Stomach smooth muscle (tissue), 2 donors: ENCODE measurements around the gene UNG.
A peak's percentile ranks its signal among the peaks of the same experiment; 100 is the strongest.

Source experiments
- H3K27ac ChIP-seq: one replicate; pipeline ENCODE4 v1.7.0; 2013; ENCODE audit warnings: mild to moderate bottlenecking, low read length, inconsistent platforms
- H3K27me3 ChIP-seq, 2 donors: one replicate each; pipeline ENCODE4 v1.7.0; 2013; ENCODE audit warnings: low read length in 2 of 2; ENCODE audit not compliant: insufficient read depth in 2 of 2, control insufficient read depth in 1 of 2
- H3K36me3 ChIP-seq, 2 donors: one replicate each; pipeline ENCODE4 v1.7.0; 2013; ENCODE audit warnings: low read length in 2 of 2; ENCODE audit not compliant: control insufficient read depth in 2 of 2, insufficient read depth in 2 of 2
- H3K4me1 ChIP-seq: one replicate; pipeline ENCODE4 v1.7.0; 2013; ENCODE audit warnings: low read length; ENCODE audit not compliant: control insufficient read depth, insufficient read depth
- H3K4me3 ChIP-seq, 2 donors: one replicate each; pipeline ENCODE4 v1.7.0; 2013; ENCODE audit warnings: low read length in 2 of 2
- H3K9ac ChIP-seq, 2 donors: one replicate each; pipeline ENCODE4 v1.7.0; 2013; ENCODE audit warnings: low read length in 2 of 2, mild to moderate bottlenecking in 1 of 2
- H3K9me3 ChIP-seq, 2 donors: one replicate each; pipeline ENCODE4 v1.7.0; 2013; ENCODE audit warnings: low read length in 2 of 2; ENCODE audit not compliant: control insufficient read depth in 2 of 2
- donor health status: healthy.
- donor health status: Pancreatic carcinoma.

The UNG gene

DNA sequence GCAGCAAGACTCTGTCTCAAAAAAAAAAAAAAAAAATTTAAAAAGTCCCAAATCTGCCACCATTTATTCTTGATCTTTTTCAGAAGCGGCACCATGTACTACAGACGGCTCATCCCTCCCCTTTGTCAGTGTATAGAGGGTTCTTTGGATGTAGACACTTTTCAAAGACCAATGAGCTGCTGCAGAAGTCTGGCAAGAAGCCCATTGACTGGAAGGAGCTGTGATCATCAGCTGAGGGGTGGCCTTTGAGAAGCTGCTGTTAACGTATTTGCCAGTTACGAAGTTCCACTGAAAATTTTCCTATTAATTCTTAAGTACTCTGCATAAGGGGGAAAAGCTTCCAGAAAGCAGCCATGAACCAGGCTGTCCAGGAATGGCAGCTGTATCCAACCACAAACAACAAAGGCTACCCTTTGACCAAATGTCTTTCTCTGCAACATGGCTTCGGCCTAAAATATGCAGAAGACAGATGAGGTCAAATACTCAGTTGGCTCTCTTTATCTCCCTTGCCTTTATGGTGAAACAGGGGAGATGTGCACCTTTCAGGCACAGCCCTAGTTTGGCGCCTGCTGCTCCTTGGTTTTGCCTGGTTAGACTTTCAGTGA is 12.5 kb downstream of the UNG start:
- H3K4me1 ChIP-seq, result peaks cover 38% of the 10 kb centered on the region
- H3K9ac ChIP-seq, result peak overlapping the region in 1 of 2 donors; percentile 74
- H3K27me3 ChIP-seq, result no peaks in the 10 kb centered on the region
- H3K27ac ChIP-seq, result peak overlapping the region; percentile 96
- no peak overlapping the region for H3K4me3 ChIP-seq
- H3K9me3 ChIP-seq, result no peaks in the 10 kb centered on the region
- H3K36me3 ChIP-seq, result peaks cover 25 to 31% of the 10 kb centered on the region in 2 donors

DNA sequence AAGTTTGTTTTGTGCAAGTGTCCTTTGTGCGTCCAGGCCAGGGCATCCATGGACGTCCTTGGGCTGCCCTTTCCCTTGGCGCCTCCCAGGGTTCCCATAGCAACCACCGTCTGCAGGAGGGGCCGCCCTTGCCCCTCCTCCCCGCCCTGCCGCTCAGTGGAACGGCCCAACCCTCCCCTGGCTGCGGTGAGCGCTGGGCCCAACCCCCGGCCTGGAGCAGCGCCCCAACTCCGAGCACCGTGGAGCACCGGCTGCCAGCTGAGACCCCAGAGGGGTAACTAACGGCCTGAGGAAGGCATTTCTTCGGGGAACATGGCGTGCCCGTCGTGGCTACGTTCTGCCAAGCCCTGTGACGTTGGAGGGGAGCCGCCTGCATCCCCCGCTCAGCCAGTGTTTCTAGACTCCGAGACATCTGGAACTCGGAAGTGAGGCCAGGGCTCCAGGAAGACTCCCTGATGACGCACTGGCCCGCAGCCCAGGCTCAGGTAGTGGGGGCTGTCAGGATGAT is 13.6 kb downstream of the UNG start:
- peaks cover 13 to 19% of the 10 kb centered on the region in 2 donors for H3K36me3 ChIP-seq
- H3K4me3 ChIP-seq, result peak overlapping the region; percentile 70 to 79
- H3K27me3 ChIP-seq, result no peaks in the 10 kb centered on the region
- peaks cover 50% of the 10 kb centered on the region for H3K4me1 ChIP-seq
- H3K9me3 ChIP-seq, result no peaks in the 10 kb centered on the region
- H3K9ac ChIP-seq, result peak overlapping the region; percentile 74 to 90
- peak overlapping the region; percentile 96 for H3K27ac ChIP-seq

DNA sequence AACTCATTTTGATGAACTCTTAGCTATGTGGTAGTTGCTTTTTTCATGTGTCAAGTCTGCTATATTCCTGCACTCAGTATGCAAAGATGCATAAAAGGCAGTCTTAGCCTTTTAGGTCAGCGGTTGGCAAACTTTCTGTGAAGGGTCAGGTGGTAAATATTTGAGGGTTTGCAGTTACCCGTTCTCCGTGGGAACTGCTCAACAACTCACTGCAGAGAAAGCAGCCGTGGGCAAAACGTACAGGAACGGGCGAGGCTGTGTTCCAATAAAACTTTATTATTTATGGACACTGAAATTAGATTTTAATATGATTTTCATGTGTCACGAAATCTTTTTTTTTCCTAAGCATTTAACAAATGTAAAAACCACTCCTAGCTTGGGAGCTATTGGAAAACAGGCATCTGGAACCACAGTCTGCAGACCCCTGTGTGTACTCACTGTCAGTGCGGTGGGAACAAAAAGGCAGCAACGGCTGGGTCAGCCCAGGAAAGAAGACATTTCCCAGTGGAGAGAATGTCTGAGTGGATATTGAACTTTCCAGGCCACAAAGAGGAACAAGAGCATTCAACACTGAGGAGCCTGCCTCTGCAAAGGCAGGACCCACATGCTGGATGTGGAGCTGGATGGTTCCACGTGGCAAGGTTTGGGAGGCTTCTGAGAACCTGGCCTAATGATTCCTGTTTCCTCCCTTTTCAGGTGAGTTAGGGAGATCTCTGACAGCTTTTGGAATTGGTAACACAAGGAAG is 15.5 kb downstream of the UNG start:
- Histone ChIP-seq H3K27me3 (no peaks in the 10 kb centered on the region), H3K36me3 (peaks cover 7 to 12% of the 10 kb centered on the region in 2 donors), H3K27ac (peak overlapping the region; percentile 97), H3K4me3 (peak overlapping the region in 1 of 2 donors; percentile 57), H3K9me3 (no peaks in the 10 kb centered on the region), H3K4me1 (peaks cover 64% of the 10 kb centered on the region), H3K9ac (peak overlapping the region in 1 of 2 donors; percentile 30)

DNA sequence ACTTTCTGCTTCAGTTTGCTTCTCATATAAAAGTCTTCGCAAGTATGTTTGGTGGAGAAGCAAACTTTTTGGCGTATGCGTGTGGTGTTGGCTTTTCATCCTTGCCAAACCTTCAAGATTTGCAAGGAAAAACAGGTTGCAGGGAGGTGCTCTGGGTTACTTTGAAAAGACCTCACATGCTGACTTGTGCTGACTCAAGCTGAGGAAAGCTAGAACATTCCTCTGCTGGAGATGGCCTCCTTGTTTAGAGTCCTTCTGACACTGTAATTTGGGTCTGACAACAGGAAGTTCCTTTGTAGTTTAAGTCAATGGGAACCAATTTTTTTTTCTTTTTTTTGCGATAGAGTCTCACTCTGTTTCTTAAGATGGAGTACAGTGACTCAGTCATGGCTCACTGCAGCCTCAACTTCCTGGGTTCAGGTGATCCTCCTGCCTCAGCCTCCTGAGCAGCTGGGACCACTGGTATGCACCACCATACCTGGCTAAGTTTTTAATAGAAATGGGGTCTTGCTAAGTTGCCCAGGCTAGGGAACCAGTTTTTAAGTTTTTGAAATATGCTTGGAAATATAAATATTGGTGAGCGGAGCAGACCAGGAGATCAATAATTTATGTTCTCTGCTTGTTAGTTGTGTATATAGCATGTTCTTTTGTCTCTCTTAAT is 16.4 kb downstream of the UNG start:
- H3K9ac ChIP-seq, result peak overlapping the region; percentile 5 to 36
- peak overlapping the region in 1 of 2 donors; percentile 57 for H3K4me3 ChIP-seq
- H3K36me3 ChIP-seq, result peaks cover 7 to 9% of the 10 kb centered on the region in 2 donors
- no peaks in the 10 kb centered on the region for H3K27me3 ChIP-seq
- peak overlapping the region; percentile 97 for H3K27ac ChIP-seq
- no peaks in the 10 kb centered on the region for H3K9me3 ChIP-seq
- H3K4me1 ChIP-seq, result peaks cover 64% of the 10 kb centered on the region

DNA sequence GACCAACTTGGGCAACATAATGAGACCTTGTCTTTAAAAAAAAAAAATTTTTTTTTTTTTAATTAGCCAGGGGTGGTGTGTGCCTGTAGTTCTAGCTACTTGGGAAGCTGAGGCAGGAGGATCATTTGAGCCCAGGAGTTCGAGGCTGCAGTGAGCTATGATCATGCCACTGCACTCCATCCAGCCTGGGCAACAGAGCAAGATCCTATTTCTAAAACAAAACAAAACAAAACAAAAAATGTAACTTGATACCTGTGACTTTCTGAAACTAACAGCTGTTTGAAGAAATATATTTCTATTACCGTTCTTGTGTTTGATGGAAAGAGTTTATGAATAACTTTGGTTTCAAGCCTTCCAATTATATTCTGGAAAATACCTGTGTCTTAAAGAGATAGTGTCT is 17.2 kb downstream of the UNG start:
- Histone ChIP-seq H3K9me3 (no peaks in the 10 kb centered on the region), H3K36me3 (peaks cover 5 to 6% of the 10 kb centered on the region in 2 donors), H3K27me3 (no peaks in the 10 kb centered on the region), H3K4me1 (peaks cover 68% of the 10 kb centered on the region), H3K27ac (peak overlapping the region; percentile 97), H3K4me3 (peak overlapping the region in 1 of 2 donors; percentile 57), H3K9ac (peak overlapping the region in 1 of 2 donors; percentile 76)

DNA sequence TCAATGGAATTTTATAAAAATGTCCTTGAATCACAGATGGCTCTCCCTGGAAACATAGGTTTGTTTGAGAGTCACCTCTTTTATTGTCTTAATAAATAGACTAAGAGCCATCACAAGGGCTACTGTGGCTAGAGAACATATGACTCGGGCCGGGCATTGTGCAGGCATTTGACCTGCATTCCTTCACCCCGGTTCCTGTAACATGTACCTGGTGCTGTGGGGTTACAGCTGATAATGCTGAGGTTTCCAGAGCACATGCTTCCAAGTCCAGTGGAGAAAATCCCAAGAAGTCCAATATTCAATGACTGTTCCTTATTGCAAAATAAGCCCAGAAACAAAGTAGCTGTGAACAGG is 18.0 kb downstream of the UNG start:
- Histone ChIP-seq H3K4me3 (peak overlapping the region; percentile 28 to 63), H3K36me3 (peaks cover 3% of the 10 kb centered on the region in 2 donors), H3K9ac (peak overlapping the region in 1 of 2 donors; percentile 76), H3K27me3 (no peaks in the 10 kb centered on the region), H3K9me3 (no peaks in the 10 kb centered on the region), H3K27ac (peak overlapping the region; percentile 97), H3K4me1 (peaks cover 61% of the 10 kb centered on the region)

DNA sequence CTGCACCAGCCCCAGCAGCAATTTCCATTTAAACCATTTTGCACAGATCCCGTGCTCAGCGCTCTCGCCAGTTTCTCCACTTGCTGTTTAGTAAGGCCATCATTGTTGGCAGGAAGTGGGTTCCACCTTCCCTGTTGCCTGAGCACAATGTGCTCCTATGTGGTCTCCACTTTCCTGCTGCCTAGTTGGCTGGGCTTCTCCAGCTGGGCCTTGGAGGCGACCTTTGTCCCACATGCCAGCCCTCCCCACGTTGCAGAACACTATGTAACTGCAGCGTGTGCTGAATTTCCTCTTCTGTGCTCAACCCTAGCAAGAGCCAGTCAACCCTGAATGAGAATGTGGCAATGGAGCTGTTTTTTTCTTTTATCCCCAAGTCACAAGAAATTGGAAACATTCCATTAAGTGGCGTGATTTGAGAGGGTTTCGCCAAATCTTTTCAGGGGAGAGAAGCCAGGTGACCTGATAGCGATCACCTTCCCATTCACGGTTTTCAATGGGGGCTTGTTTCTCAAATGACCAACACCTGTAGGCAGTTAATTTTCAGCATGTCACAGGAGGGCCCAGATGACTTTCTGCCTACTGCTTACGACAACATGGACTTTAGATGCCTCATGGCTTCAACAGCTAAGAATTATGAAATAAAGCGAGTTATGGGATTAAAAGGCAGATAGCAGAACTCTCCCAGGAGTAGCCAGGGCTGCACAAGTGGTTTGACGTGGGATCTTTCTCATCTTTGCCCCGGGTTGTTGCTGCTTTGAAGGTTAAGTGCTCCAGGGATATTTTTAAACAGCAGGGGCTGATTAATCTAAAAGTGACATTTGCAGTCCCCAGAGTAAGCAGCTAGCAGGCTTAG is 18.6 kb downstream of the UNG start, which contains the start of gene ACACB:
ACACB (plus strand) TSS at position 830 of the 853 bp plus-strand sequence. CDS start 22,819 bp downstream, outside the sequence.
- peaks cover 56% of the 10 kb centered on the region for H3K4me1 ChIP-seq

DNA sequence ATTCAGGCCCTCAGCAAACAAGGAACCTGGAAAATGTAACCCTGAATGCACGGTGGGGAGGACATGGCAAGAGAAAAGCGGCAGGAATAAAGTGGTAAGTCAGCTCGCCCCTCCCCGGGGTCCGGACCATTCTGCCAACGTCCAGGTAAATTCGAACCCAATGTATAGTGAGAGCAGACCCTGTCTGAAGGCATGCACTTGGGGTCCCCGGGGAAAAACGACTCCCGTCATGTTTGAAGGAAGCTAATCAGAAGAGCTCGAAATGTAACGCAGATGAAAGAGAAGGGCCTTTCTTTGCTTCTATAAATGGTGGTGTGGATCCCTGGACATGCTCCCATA is 19.2 kb downstream of the UNG start:
- peaks cover 55% of the 10 kb centered on the region for H3K4me1 ChIP-seq

More for the DNA sequence above, 18.6 kb downstream of the UNG start, which contains the start of gene ACACB:
- Histone ChIP-seq H3K27ac (peak within 1 kb of the TSS; percentile 97), H3K9me3 (no peaks in the 10 kb centered on the region), H3K9ac (peak within 1 kb of the TSS; percentile 53 to 76), H3K4me3 (peak within 1 kb of the TSS; percentile 28 to 63), H3K36me3 (peaks cover 3 to 6% of the 10 kb centered on the region in 2 donors), H3K27me3 (no peaks in the 10 kb centered on the region)

DNA sequence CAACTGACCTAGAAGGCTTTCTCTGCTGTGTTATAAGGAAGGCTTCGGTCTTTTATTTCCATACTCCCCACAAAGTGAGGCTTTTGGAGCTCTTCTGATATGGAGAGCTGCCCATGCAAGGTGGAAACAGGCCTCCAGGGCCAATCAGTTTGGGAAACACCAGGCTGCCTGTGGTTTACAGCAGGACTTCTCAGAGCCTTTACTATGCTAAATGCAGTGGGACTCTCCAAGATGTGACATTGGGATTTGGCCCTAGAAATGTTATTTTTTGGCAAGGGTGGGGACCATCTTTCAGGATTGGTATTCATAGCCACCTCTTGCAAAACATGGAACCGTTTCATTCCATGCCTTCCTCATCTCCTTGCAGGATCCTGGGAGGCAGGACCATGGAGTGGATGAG is 22.7 kb downstream of the UNG start:
- H3K4me1 ChIP-seq, result peaks cover 30% of the 10 kb centered on the region
- H3K9me3 ChIP-seq, result no peaks in the 10 kb centered on the region
- no peak overlapping the region for H3K9ac ChIP-seq
- H3K27me3 ChIP-seq, result no peaks in the 10 kb centered on the region
- peaks cover 8 to 10% of the 10 kb centered on the region in 2 donors for H3K36me3 ChIP-seq
- H3K27ac ChIP-seq, result no peak overlapping the region
- H3K4me3 ChIP-seq, result no peak overlapping the region

More for the DNA sequence above, 19.2 kb downstream of the UNG start:
- Histone ChIP-seq H3K4me3 (peak overlapping the region; percentile 28 to 63), H3K9ac (peak overlapping the region; percentile 53 to 76), H3K27me3 (no peaks in the 10 kb centered on the region), H3K9me3 (no peaks in the 10 kb centered on the region), H3K27ac (peak overlapping the region; percentile 97), H3K36me3 (peaks cover 5 to 6% of the 10 kb centered on the region in 2 donors)

DNA sequence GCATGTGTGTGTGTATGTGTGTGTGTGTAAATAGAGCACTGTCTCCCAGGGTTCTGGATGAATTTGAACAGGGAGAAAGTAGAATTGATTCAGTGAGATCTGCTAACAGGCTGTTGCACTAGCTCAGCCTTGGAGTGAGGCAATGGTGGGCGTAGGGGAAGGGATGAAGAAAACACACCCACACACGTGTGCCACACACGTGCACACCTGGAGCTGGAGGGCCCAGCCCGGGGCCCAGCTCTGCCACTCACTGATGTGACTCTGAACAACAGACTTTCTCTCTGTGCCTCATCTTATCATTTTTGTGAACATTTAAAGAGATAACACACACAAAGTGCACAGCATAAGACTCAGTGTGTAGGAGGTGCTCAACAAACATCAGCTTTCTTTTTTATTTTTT is 23.2 kb downstream of the UNG start:
- no peaks in the 10 kb centered on the region for H3K9me3 ChIP-seq
- no peaks in the 10 kb centered on the region for H3K27me3 ChIP-seq
- H3K9ac ChIP-seq, result no peak overlapping the region
- H3K4me3 ChIP-seq, result no peak overlapping the region
- peaks cover 26% of the 10 kb centered on the region for H3K4me1 ChIP-seq
- H3K27ac ChIP-seq, result no peak overlapping the region
- H3K36me3 ChIP-seq, result peaks cover 10 to 12% of the 10 kb centered on the region in 2 donors
